HFFc6 (cell line): Measurements from ENCODE around the gene TBCK. TPM values are rescaled to one million over a fixed set of nuclear protein-coding genes. Genes with fewer than 3 reads are reported as not detected.

Experiments
- DNase-seq: peaks from one replicate; pipeline ENCODE4 v3.0.0-alpha.2; 2018
- H3K27ac Mint-ChIP-seq: 2 replicates; pipeline ENCODE4 v1.8.0; 2020; ENCODE audit warnings: mild to moderate bottlenecking, mixed read lengths
- H3K27me3 Mint-ChIP-seq: 2 replicates; pipeline ENCODE4 v1.8.0; 2021; ENCODE audit warnings: mild to moderate bottlenecking, moderate library complexity, mixed read lengths; ENCODE audit not compliant: insufficient read depth
- H3K36me3 Mint-ChIP-seq: 2 replicates; pipeline ENCODE4 v1.8.0; 2021; ENCODE audit warnings: low read depth, mixed read lengths
- H3K4me1 Mint-ChIP-seq: 2 replicates; pipeline ENCODE4 v1.8.0; 2020; ENCODE audit warnings: low read depth, mixed read lengths
- H3K4me3 Mint-ChIP-seq: 2 replicates; pipeline ENCODE4 v1.8.0; 2020; ENCODE audit warnings: mild to moderate bottlenecking, moderate library complexity, mixed read lengths
- H3K9me3 Mint-ChIP-seq: 2 replicates; pipeline ENCODE4 v1.8.0; 2020; ENCODE audit warnings: mild to moderate bottlenecking, mixed read lengths
- total RNA-seq, 6 experiments: library from RNA; stranded (reverse); fragmentation: NEBNext Ultra II Directional; extraction: Animal tissue kit (Norgen Biotek cat#: 25700); gene quantifications; 2 replicates in 1 of 6; 3 replicates in 5 of 6; pipeline ENCODE4 v1.2.3, GENCODE V29; 2021
- TF ChIP-seq, protein P1 (sequence below): fragments of 200-600 bp; sonication (generic); IDR thresholded peaks from 2 replicates; pipeline ENCODE4 v1.5.0; 2021; ENCODE audit warnings: antibody characterized with exemption, mild to moderate bottlenecking

TBCK gene
- total RNA-seq, 6 experiments from 2014 or later, result 21.4 to 37.0 (median 27.1) TPM

GRCh38 chr4:106105697-106106096 lies 210.3 kb downstream of the TBCK start:
- no peak for DNase-seq
- Mint-ChIP-seq H3K4me1 (no peaks in the 10 kb centered on the region), H3K27ac (no peak overlapping the region), H3K9me3 (peaks cover 7% of the 10 kb centered on the region), H3K27me3 (no peaks in the 10 kb centered on the region; the same call in 1 of the 2 replicates), H3K36me3 (peaks cover 52% of the 10 kb centered on the region), H3K4me3 (no peak overlapping the region)
- TF ChIP-seq, protein P1, sequence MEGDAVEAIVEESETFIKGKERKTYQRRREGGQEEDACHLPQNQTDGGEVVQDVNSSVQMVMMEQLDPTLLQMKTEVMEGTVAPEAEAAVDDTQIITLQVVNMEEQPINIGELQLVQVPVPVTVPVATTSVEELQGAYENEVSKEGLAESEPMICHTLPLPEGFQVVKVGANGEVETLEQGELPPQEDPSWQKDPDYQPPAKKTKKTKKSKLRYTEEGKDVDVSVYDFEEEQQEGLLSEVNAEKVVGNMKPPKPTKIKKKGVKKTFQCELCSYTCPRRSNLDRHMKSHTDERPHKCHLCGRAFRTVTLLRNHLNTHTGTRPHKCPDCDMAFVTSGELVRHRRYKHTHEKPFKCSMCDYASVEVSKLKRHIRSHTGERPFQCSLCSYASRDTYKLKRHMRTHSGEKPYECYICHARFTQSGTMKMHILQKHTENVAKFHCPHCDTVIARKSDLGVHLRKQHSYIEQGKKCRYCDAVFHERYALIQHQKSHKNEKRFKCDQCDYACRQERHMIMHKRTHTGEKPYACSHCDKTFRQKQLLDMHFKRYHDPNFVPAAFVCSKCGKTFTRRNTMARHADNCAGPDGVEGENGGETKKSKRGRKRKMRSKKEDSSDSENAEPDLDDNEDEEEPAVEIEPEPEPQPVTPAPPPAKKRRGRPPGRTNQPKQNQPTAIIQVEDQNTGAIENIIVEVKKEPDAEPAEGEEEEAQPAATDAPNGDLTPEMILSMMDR, result no peak

GRCh38 chr4:106104276-106104675 lies 211.7 kb downstream of the TBCK start:
- Mint-ChIP-seq H3K27me3 (no peaks in the 10 kb centered on the region; the same call in 1 of the 2 replicates), H3K4me1 (no peaks in the 10 kb centered on the region), H3K36me3 (peaks cover 38% of the 10 kb centered on the region), H3K9me3 (no peaks in the 10 kb centered on the region; the same call in 1 of the 2 replicates), H3K27ac (no peak overlapping the region), H3K4me3 (no peak overlapping the region)
- DNase-seq, result no peak
- TF ChIP-seq, protein P1, result no peak

DNA sequence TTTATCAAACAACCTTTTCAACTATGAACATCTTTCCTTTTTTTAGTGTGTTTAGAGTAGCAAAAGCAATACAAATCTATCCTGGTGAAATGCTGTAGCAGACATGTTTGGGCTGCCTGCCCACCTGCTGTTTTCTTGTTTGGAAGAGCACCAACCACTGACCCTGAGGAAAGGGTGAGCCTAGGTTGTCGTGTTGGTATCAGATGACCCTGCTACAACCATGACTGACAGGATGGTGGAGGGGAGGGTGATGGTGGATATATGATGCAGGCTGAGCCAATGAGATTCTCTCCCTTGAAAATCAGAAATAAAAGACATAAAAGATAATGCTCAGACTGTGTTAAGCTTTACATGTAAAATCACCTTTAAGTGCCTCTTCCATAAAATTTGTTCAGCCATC lies 219.6 kb downstream of the TBCK start:
- H3K4me1 Mint-ChIP-seq, result peaks cover 18% of the 10 kb centered on the region
- no peak for DNase-seq
- no peak overlapping the region for H3K27ac Mint-ChIP-seq
- H3K9me3 Mint-ChIP-seq, result peaks cover 5% of the 10 kb centered on the region
- TF ChIP-seq, protein P1, result no peak
- no peaks in the 10 kb centered on the region; the same call in 1 of the 2 replicates for H3K27me3 Mint-ChIP-seq
- no peak overlapping the region for H3K4me3 Mint-ChIP-seq
- peaks cover 19% of the 10 kb centered on the region for H3K36me3 Mint-ChIP-seq

DNA sequence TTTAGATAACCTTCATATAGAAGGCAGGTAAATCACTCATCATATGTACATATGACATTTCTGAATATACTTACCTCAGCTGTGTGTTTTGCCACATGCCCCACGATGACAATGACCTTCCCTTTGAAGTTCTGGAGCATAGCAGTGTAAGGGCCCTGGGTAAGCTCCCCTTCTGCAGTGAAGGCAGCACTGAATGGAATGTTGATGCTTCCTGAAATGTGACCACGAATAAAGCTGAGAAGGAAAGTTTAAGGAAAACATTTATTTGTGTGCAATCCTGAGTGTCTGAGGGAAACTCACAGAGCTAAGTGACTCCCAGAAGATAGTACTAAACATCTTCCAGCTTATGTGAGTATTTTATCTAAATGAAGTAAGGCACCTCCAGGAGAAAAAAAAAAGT lies 220.6 kb downstream of the TBCK start:
- peaks cover 18% of the 10 kb centered on the region for H3K4me1 Mint-ChIP-seq
- peak overlapping the region; percentile 18; the same call in 1 of the 2 replicates for H3K27ac Mint-ChIP-seq
- peaks cover 30% of the 10 kb centered on the region for H3K36me3 Mint-ChIP-seq
- no peak for DNase-seq
- TF ChIP-seq, protein P1, result no peak
- peaks cover 15% of the 10 kb centered on the region for H3K9me3 Mint-ChIP-seq
- no peaks in the 10 kb centered on the region for H3K27me3 Mint-ChIP-seq
- H3K4me3 Mint-ChIP-seq, result no peak overlapping the region

- H3K4me3 Mint-ChIP-seq, result no peak overlapping the region
- DNase-seq, result no peak
- H3K27me3 Mint-ChIP-seq, result no peaks in the 10 kb centered on the region; the same call in 1 of the 2 replicates
- no peak overlapping the region for H3K27ac Mint-ChIP-seq
- H3K4me1 Mint-ChIP-seq, result peaks cover 18% of the 10 kb centered on the region
- H3K9me3 Mint-ChIP-seq, result peaks cover 20% of the 10 kb centered on the region
- TF ChIP-seq, protein P1, result no peak
- H3K36me3 Mint-ChIP-seq, result peaks cover 58% of the 10 kb centered on the region
Observed at GRCh38 chr4:106092361-106093040, 223.5 kb downstream of the TBCK start.
